ENCODE data around the gene ALG5.

The ALG5 gene

DNA sequence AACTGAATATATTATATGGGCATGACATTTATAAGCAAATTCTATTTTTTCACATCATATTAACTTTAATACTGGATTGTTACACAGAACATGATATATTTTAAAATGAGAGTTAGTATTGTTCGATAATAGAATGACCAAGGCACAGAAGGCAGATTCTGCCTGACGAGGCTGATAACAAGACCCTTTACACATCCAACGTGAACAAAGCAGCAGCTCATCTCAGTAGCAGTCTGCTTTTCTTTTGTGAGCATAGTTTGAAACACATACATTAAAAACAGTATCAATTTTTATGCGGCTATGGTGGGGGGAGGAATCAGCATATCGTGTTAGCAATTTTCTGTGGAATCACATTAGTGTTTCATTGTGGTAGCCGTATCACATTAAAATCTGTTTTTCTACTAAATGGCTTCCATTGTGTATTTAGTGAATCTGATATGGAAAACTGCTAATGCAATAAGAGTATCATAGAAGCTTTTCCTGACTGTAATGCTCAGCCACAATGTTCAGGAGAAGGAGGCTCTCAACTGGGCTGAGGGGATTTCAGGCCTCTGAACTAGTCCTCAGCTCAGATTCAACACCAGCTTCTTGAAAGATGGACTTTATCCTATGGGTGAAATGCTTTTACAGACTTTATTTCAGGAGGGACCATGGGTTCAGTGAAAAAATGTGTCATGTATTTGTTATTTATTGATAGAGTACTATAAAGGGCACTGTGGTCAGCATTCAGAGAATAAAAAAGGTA lies 83.1 kb downstream of the ALG5 start:
- no peak for DNase-seq (ENCODE audit: low read depth)

DNA sequence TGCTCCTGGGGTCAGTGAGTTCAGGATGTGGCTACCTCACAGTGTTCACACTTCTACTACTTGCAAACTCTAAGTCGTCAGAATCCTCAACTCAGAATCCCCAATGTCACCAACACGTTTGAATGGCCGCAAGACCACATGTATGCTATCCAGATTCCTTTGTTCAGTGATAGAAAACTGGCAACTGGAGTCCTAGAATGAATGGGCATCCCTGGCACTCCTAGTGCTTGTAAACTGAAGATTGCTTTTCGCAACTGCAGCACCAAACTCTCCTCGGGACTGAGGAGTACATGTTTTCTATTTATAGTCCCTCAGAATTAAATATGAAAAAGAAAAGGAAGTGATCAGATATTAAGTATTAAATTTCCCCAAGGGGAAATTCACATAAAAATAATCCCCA lies 84.0 kb downstream of the ALG5 start:
- no peak for DNase-seq (ENCODE audit: low read depth)

DNA sequence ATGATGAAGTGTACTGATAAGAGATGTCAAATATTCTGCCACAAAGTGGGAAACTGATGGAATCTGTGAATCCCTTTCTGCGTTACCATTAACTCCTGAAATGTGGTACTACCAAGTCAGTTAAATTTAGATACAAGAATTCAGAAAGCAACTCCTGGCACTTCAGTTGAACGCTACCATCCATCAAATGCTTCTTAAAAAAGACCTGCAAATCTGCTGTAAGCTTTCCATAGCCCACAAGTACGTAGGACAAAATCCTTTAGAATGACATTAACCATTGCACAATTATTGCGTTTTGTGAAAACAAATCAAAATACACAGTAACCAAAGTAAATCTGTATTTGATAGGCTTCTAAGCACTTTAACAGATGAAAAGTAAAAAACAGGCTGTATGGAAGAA lies 84.5 kb downstream of the ALG5 start:
- no peak for DNase-seq (ENCODE audit: low read depth)

DNA sequence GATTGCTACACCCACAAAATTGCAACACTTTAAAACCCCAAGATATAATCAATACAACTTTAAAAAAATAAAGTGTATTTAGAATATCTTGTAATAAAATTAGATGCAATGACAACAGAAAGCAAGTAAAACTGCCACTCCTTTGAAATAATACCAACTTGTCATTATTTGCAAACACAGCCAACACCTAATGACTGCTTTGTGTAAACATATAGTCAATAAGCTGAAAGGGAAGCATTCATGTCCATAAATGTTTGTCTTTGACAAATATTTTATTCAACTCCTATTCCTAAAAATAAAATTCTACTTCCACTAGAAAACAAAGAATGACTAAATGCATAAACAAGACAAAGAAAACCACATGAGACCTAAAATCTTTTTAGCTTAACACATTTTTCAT lies 85.7 kb downstream of the ALG5 start:
- DNase-seq (ENCODE audit: low read depth): no peak

DNA sequence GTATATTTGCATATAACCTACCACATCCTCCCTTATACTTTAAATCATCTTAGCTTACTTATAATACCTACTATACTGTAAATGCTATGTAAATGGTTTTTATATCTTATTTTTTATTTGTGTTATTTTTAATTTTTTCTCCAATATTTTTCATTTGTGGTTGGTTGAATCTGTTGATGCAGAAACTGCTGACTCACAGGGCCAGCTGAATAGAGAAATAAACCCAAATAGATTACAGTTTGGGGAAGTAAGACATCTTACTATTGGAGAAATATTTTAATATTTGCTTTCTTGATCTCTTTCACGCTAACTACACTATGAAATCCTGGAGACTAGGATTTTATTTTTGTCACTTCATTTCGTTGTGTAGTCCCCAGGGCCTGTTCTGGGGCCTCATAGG lies 86.2 kb downstream of the ALG5 start:
- no peak for DNase-seq (ENCODE audit: low read depth)

DNA sequence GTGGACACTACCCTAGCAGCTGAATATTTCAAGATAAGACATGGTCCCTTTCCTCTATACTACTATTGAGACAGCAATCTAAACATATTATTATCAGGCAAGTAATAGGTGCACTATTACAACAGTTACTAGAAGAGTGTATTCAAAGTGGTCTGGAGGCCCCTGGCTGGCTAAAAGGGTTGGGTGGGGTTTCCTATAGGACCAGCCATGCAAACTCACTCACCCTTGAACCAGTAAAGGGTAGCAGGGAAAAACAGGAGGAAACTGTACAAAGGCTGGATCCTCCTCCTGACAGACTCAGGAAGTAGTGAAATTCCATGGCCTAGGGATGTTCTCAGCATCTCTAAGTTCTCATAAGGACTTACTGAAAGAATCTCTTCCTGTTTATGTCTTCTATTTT lies 86.8 kb downstream of the ALG5 start:
- no peak for DNase-seq (ENCODE audit: low read depth)

DNA sequence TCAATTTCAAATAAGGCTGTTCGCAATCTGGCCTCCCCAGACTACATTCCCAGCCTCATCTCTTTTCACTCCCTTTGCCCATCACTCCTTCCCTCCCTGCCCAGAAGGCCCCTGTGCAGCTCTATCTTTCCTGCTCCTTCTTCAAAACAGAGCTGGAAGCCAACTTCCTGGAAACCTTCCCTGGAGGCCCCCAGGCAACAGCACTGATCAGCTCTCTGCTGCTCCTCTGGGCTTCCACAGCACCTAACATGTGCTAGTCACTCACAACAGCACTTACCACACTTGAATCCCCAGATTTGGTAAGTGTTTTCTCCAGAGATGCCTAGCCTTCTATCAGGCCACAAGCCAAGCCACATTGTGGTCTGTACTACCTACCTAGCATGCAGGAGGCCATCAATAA lies 88.6 kb downstream of the ALG5 start:
- no peak for DNase-seq (ENCODE audit: low read depth)

DNA sequence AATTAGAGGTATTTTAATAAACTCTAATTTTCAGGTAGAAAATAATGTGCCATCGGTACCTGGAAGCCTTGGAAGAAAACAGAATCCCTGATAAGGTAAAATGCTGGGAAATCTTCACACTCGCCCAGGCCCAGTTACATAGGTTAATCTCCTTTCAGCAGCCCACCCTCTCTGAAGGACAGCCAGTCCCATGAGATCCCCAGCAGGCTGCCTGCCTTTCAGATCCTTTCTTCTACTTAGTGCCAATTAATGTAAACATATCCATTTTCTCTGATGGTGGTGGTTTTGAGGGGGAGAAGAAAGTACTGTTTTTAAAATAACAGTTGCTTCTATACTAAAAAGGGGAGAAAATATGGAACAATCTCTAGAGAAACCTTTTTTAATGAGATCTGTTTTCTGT lies 91.3 kb downstream of the ALG5 start:
- DNase-seq (ENCODE audit: low read depth): no peak

DNA sequence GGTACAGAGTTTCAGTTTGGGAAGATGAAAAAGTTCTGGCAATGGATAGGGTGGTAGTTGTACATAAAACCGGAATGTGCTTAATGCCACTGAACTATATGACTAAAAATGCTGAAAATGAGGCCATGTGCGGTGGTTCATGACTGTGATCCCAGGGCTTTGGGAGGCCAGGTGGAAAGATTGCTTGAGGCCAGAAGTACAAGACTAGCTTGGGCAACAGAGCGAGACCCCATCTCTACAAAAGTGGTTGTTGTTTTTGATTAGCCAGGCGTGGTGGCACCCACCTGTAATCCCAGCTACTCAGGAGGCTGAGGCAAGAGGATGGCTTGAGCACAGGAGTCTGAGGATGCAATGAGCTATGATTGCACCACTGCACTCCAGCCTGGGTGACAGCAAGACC lies 91.9 kb downstream of the ALG5 start:
- no peak for DNase-seq (ENCODE audit: low read depth)

DNA sequence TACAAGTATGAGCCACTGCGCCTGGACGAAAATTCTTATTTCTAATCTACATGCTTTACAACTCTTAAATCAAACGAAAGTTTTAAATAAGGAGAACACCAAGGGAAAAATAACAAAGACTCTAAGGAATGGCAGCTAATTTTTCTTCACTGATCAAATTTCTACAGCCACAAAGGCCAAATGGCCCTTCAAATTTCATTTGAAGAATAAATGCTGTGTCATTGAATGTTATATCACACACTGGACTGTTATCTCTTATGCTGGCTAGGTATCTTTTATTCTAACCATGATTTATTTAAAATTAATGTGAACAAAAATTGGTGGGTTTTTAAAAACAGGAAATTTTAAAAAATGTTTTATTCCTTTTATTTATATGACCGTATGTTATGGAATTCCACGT lies 93.2 kb downstream of the ALG5 start:
- no peak for DNase-seq (ENCODE audit: low read depth)

DNA sequence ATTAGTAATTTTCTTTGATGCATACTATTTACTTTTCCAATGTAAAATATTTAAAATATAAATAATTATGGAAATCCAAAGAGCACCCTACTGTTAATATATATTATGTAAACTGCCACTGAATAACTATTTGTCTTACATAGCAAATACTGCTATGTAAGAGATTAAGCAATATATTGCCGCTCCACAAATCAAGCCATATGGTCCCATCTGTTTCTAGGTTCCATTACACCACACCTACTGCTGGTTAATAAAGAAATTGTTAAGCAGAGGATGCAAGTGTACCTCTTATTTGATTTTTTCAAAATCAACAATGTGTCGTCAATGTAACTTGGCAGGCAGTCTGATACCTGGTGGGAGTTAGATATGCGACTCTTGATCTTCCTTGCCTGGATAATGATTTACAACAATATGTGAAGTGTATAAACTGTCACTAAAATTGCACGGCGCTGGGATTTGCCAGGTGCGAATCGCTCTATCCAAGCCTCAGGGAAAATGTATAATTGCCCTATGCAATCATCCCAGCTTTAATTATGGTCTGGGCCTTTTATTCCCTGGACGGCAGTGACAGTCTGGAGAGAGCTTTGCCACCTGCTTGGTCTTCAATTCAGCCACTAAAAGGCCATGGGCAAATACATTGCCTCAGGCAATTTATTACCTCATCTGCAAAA lies 95.1 kb downstream of the ALG5 start:
- no peak for DNase-seq (ENCODE audit: low read depth)

Measured in HS-5 (cell line).